HG03095 (cell line): ENCODE results near the gene VPS35.

Experiments used
- ATAC-seq: cut with Tn5 transposase; IDR thresholded peaks from one replicate; pipeline ENCODE4 v1.9.1; 2021; ENCODE audit warnings: moderate library complexity; ENCODE audit not compliant: unreplicated experiment

Gene VPS35

GRCh38 chr16:46620266-46621005 lies 68.5 kb downstream of the VPS35 start:
- ATAC-seq: peak; percentile 19

GRCh38 chr16:46618516-46618915 lies 70.5 kb downstream of the VPS35 start:
- ATAC-seq: no peak

DNA sequence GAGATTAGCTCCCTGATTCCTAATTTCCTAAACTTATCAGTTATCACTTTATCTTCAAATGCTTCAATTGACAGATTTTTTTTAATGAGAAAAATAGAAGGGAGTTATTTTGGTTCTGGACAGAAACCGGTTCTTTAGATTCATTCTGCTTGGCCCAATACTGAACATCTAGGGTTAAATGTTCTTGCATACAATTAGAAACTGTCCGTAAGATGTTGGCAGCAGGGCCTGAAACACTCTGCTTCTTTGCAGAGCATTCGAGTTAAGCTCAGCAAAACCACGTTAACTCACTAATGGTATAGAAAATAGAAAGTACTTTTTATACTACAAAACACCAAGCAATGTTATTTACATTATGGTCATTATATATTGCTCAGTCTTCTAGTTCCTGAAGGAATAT lies 75.0 kb downstream of the VPS35 start:
- no peak for ATAC-seq

DNA sequence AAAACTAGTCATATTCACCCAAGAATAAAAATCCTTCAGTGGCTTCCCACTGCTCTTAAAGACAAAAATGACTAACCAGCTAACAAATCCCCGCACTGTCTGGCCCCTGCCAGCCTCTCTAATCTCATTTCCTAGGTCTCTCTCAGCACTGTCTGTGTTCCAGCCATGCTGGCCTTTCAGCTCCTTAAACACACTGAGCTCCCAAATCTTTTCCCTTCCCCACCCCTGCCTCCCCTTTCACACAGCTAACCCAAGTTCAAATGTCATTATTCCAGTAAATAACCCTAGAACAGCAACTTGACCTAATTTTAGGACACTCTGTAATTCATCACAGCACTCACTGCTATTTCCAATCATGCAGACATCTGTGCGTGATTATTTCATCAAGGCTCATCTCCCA lies 75.6 kb downstream of the VPS35 start:
- no peak for ATAC-seq

DNA sequence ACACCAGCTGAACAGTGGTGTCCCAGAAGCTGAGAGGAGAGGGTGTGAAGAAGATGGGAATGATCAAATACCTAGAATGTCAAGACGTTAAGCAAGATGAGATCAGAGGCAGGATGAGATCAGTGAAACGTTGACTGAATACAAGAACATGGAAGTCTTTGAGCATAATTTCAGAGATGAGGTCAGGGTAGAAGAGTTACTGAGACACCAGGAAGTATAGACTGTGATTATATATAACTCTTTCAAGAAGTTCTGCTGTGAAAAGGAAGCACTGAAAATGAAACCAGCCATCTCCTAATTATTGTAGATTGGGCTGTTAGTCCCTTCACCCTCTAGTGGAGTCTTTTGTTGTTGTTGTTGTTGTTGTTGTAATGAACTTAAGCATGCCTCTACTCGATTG lies 76.9 kb downstream of the VPS35 start:
- ATAC-seq: peak; percentile 74

GRCh38 chr16:46607529-46607928 lies 81.4 kb downstream of the VPS35 start:
- no peak for ATAC-seq

DNA sequence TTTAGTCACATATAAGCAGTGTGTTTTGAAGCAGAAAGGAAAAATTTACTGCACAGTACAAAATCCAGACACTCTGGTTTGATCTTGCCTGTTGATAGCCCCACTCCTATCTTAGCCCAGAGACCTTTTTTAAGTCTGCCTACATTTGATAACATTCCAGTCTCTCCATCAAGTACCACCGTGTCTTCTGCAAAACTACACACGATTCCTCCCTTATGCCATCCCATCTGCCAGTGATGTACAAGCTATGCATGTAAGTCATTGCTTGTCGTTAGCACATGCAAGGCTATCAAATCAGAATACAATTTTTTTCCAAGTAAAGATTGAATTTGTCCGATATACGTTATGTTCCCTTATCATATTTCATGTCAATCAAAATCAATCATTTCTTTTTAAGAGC lies 82.7 kb downstream of the VPS35 start:
- no peak for ATAC-seq
